Neural cell (in vitro differentiated cells): Measurements from ENCODE around the gene OXNAD1. TPM values are rescaled to one million over a fixed set of nuclear protein-coding genes. Genes with fewer than 3 reads are reported as not detected.

ENCODE experiments used
- H2AFZ ChIP-seq: fragments of 200-600, 300-800 bp; sonication (generic), shearing (Covaris generic); 2 replicates; pipeline ENCODE4 v1.6.0; 2014; ENCODE audit warnings: low read depth, mild to moderate bottlenecking, antibody characterized with exemption, low read length, moderate library complexity
- H3F3A ChIP-seq: fragments of 200-600 bp; shearing (Covaris generic); 2 replicates; pipeline ENCODE4 v1.6.1; 2016; ENCODE audit warnings: mild to moderate bottlenecking, moderate library complexity, mixed read lengths, antibody characterized with exemption, low read length; ENCODE audit not compliant: insufficient read depth, poor library complexity, severe bottlenecking
- H3K27ac ChIP-seq: fragments of 200-600, 300-800 bp; sonication (generic), shearing (Covaris generic); 2 replicates; pipeline ENCODE4 v1.5.1; 2014; ENCODE audit warnings: mild to moderate bottlenecking, low read length, moderate library complexity
- H3K27me3 ChIP-seq: fragments of 300-800, 200-600 bp; sonication (generic), shearing (Covaris generic); 2 replicates; pipeline ENCODE4 v1.6.0; 2014; ENCODE audit warnings: mild to moderate bottlenecking, low read depth, low read length, moderate library complexity; ENCODE audit not compliant: insufficient read depth
- H3K36me3 ChIP-seq: fragments of 300-800, 200-600 bp; sonication (generic), shearing (Covaris generic); 2 replicates; pipeline ENCODE4 v1.5.1; 2014; ENCODE audit warnings: mild to moderate bottlenecking, antibody characterized with exemption, low read length, moderate library complexity; ENCODE audit not compliant: insufficient read depth
- H3K4me2 ChIP-seq: fragments of 300-800, 200-600 bp; sonication (generic), shearing (Covaris generic); 2 replicates; pipeline ENCODE4 v1.6.0; 2014; ENCODE audit warnings: mild to moderate bottlenecking, low read length
- H3K4me3 ChIP-seq: fragments of 300-800, 200-600 bp; sonication (generic), shearing (Covaris generic); 2 replicates; pipeline ENCODE4 v1.5.1; 2014; ENCODE audit warnings: mild to moderate bottlenecking, low read length, moderate library complexity
- H3K79me2 ChIP-seq: fragments of 200-600 bp; shearing (Covaris generic); replicated peaks from 2 replicates; pipeline ENCODE4 v1.6.0; 2014; ENCODE audit warnings: mild to moderate bottlenecking, low read length, moderate library complexity; ENCODE audit not compliant: insufficient read depth
- H3K9ac ChIP-seq: fragments of 300-800, 200-600 bp; sonication (generic), shearing (Covaris generic); 2 replicates; pipeline ENCODE4 v1.6.1; 2016; ENCODE audit warnings: mild to moderate bottlenecking, low read length, mixed read lengths
- H3K9me2 ChIP-seq: fragments of 200-600 bp; shearing (Covaris generic); 2 replicates; pipeline ENCODE4 v1.6.1; 2016; ENCODE audit warnings: mild to moderate bottlenecking, low read length, mixed read lengths; ENCODE audit not compliant: insufficient read depth
- H3K9me3 ChIP-seq: fragments of 200-600, 300-800 bp; sonication (generic), shearing (Covaris generic); 2 replicates; pipeline ENCODE4 v1.6.1; 2016; ENCODE audit warnings: mild to moderate bottlenecking, mixed run types, low read length, moderate library complexity, mixed read lengths
- H4K20me1 ChIP-seq: fragments of 200-600 bp; shearing (Covaris generic); 2 replicates; pipeline ENCODE4 v1.6.1; 2016; ENCODE audit warnings: mild to moderate bottlenecking, mixed run types; ENCODE audit not compliant: insufficient read depth
- CTCF ChIP-seq: fragments of 450-650 bp; IDR thresholded peaks from 2 replicates; pipeline ENCODE4 v1.5.1; 2014; ENCODE audit warnings: antibody characterized with exemption, mild to moderate bottlenecking, moderate library complexity; ENCODE audit not compliant: poor library complexity, severe bottlenecking
- EP300 ChIP-seq: fragments of 450-650 bp; conservative IDR thresholded peaks from 2 replicates; pipeline ENCODE4 v1.6.1; 2014; ENCODE audit warnings: antibody characterized with exemption, mild to moderate bottlenecking, moderate library complexity; ENCODE audit not compliant: poor library complexity, severe bottlenecking
- EZH2 ChIP-seq: fragments of 200-600, 300-800 bp; shearing (Covaris generic), sonication (generic); IDR thresholded peaks from 2 replicates; pipeline ENCODE4 v1.6.1; 2014; ENCODE audit warnings: antibody characterized with exemption, low read length, borderline replicate concordance, mild to moderate bottlenecking; ENCODE audit not compliant: insufficient read depth, poor library complexity, severe bottlenecking
- MXI1 ChIP-seq: fragments of 450-650 bp; conservative IDR thresholded peaks from 2 replicates; pipeline ENCODE4 v1.6.1; 2014; ENCODE audit warnings: antibody characterized with exemption, mild to moderate bottlenecking; ENCODE audit not compliant: poor library complexity, severe bottlenecking
- POLR2AphosphoS5 ChIP-seq: IDR thresholded peaks from 2 replicates; pipeline ENCODE4 v1.6.1; 2012
- RAD21 ChIP-seq: fragments of 450-650 bp; conservative IDR thresholded peaks from 2 replicates; pipeline ENCODE4 v1.6.1; 2014; ENCODE audit warnings: antibody characterized with exemption, mild to moderate bottlenecking, moderate library complexity
- REST ChIP-seq: IDR thresholded peaks from 2 replicates; pipeline ENCODE4 v1.6.1; 2012; ENCODE audit warnings: borderline replicate concordance
- SMC3 ChIP-seq: fragments of 450-650 bp; conservative IDR thresholded peaks from 2 replicates; pipeline ENCODE4 v1.6.1; 2014; ENCODE audit warnings: antibody characterized with exemption, mild to moderate bottlenecking, moderate library complexity; ENCODE audit not compliant: poor library complexity
- TAF1 ChIP-seq: IDR thresholded peaks from 2 replicates; pipeline ENCODE4 v1.6.1; 2012; ENCODE audit warnings: low read depth
- polyA plus RNA-seq: library from polyadenylated mRNA; depleted of rRNA; stranded (reverse); fragments of >200 nt; gene quantifications from 2 replicates; pipeline ENCODE4 v1.2.3, GENCODE V29; 2014

The OXNAD1 gene
- polyA plus RNA-seq, 1 donor from 2014 or later = 16.4 TPM

GRCh38 chr3:16347548-16347947, 82.5 kb downstream of the OXNAD1 start:
- H2AFZ ChIP-seq = no peak overlapping the region
- H3K27ac ChIP-seq = no peak overlapping the region
- TF ChIP-seq EZH2 (no peak), SMC3 (no peak), MXI1 (no peak), RAD21 (no peak), CTCF (no peak), POLR2AphosphoS5 (no peak), REST (no peak), EP300 (no peak), TAF1 (no peak)
- no peaks in the 10 kb centered on the region for H3K36me3 ChIP-seq
- no peaks in the 10 kb centered on the region for H4K20me1 ChIP-seq
- no peaks in the 10 kb centered on the region for H3K9me3 ChIP-seq
- no peaks in the 10 kb centered on the region for H3K79me2 ChIP-seq
- no peak overlapping the region for H3K9ac ChIP-seq
- no peak overlapping the region for H3K4me3 ChIP-seq
- no peaks in the 10 kb centered on the region for H3K9me2 ChIP-seq
- no peaks in the 10 kb centered on the region for H3K27me3 ChIP-seq
- no peak overlapping the region for H3K4me2 ChIP-seq
- no peaks in the 10 kb centered on the region for H3F3A ChIP-seq

GRCh38 chr3:16349986-16350596, 85.1 kb downstream of the OXNAD1 start:
- no peak overlapping the region for H3K4me2 ChIP-seq
- H3K27me3 ChIP-seq = no peaks in the 10 kb centered on the region
- H2AFZ ChIP-seq = no peak overlapping the region

More at GRCh38 chr3:16349986-16350596, 85.1 kb downstream of the OXNAD1 start:
- no peaks in the 10 kb centered on the region for H3K79me2 ChIP-seq
- no peaks in the 10 kb centered on the region for H3F3A ChIP-seq
- no peak overlapping the region for H3K9ac ChIP-seq
- H4K20me1 ChIP-seq = no peaks in the 10 kb centered on the region
- H3K27ac ChIP-seq = no peak overlapping the region
- TF ChIP-seq MXI1 (no peak), TAF1 (no peak), EZH2 (no peak), POLR2AphosphoS5 (no peak), SMC3 (no peak), EP300 (no peak), REST (no peak), RAD21 (no peak), CTCF (no peak)
- H3K9me2 ChIP-seq = no peaks in the 10 kb centered on the region
- no peaks in the 10 kb centered on the region for H3K36me3 ChIP-seq
- no peak overlapping the region for H3K4me3 ChIP-seq
- no peaks in the 10 kb centered on the region for H3K9me3 ChIP-seq
